Upper lobe of right lung (tissue), 1 donor: ENCODE measurements around the gene NOC2L. TPM values are rescaled to one million over a fixed set of nuclear protein-coding genes. Genes with fewer than 3 reads are reported as not detected.
A peak's percentile ranks its signal among the peaks of the same experiment; 100 is the strongest.

Experiments
- ATAC-seq: fragments of 200-7000 bp; cut with Tn5 transposase; one replicate; pipeline ENCODE4 v1.9.1; 2020; ENCODE audit warnings: mild to moderate bottlenecking, moderate library complexity
- DNase-seq: peaks from one replicate; pipeline ENCODE4 v3.0.0-alpha.2; 2020
- H3K27ac ChIP-seq: fragments of 200-600 bp; one replicate; pipeline ENCODE4 v1.8.0; 2022
- H3K27me3 ChIP-seq: fragments of 200-600 bp; one replicate; pipeline ENCODE4 v1.8.0; 2022; ENCODE audit warnings: mild to moderate bottlenecking
- H3K36me3 ChIP-seq: fragments of 200-600 bp; one replicate; pipeline ENCODE4 v1.8.0; 2022
- H3K4me1 ChIP-seq: fragments of 200-600 bp; one replicate; pipeline ENCODE4 v1.8.0; 2022
- H3K4me3 ChIP-seq: fragments of 200-600 bp; one replicate; pipeline ENCODE4 v1.8.0; 2022; ENCODE audit warnings: mild to moderate bottlenecking
- H3K9me3 ChIP-seq: fragments of 200-600 bp; one replicate; pipeline ENCODE4 v1.8.0; 2022
- CTCF ChIP-seq: fragments of 200-600 bp; IDR thresholded peaks from one replicate; pipeline ENCODE4 v1.8.0; 2022; ENCODE audit warnings: antibody characterized with exemption
- intact Hi-C: fragments of 100-400 bp; cut with DNase I; formaldehyde crosslinking; loops from one replicate; pipeline ENCODE4 v1.11.0; 2022
- total RNA-seq: library from RNA; stranded (reverse); fragmentation: NEBNext Ultra II Directional; extraction: Animal tissue kit (Norgen Biotek cat#: 25700); gene quantifications from one replicate; pipeline ENCODE4 v1.2.1, GENCODE V29; 2021
- donor health status: DM: no; HTN: yes; CAD: no; lungs with severe emphysema.

The NOC2L gene
- total RNA-seq, 1 donor from 2014 or later = 54.5 TPM

DNA sequence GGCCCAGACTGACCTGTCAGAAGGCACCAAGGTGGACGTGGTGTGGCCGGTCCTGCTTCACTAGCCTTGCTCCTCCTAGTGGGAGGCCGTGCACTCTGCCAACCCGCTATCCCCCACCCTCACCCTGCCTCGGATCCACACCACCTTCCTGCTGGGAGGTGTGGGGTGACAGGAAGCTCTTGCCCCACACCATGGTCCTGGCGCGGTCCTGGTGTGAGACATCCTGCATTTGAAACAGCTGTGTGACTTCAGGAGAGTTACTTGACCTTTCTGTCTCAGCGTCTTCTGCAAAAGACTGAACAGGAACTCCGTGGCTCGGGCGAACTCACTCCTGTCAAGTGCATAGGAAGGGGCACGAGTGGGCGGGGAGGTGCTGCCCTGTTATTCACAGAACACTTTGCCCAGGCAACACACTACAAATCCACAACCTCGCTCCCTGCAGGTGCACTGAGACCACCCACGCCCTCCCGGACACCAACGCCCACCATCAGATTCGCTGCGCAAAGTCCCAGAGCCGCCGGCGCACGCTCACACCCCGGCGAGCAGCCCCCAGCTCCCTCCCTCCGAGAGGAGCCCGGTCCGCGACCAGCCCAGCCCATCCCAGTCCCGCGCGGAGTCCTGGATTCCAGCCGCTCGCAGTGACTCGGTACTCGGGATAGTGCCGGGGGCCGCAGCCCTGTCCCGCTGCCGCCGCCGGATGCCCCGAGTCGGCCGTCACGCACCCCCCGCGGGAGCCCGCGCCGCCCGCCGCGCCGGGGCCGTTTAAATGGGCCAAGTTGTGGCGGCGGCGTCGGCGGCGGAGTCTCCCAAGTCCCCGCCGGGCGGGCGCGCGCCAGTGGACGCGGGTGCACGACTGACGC lies 35.7 kb downstream of the NOC2L start, which contains the start of gene SAMD11:
TSS of gene SAMD11 (plus strand) at position 793 of the 860 bp plus-strand sequence. CDS start 509 bp downstream, outside the sequence.
- intact Hi-C loops = no loop called here
- H3K36me3 ChIP-seq = no peaks in the 10 kb centered on the region
- DNase-seq = peak; percentile 90
- peak; percentile 74 for ATAC-seq
- TF ChIP-seq CTCF = no peak
- no peaks in the 10 kb centered on the region for H3K9me3 ChIP-seq
- peaks cover 83% of the 10 kb centered on the region for H3K27me3 ChIP-seq
- no peak within 1 kb of the TSS for H3K27ac ChIP-seq
- H3K4me3 ChIP-seq = peak within 1 kb of the TSS; percentile 44
- peaks cover 33% of the 10 kb centered on the region for H3K4me1 ChIP-seq

DNA sequence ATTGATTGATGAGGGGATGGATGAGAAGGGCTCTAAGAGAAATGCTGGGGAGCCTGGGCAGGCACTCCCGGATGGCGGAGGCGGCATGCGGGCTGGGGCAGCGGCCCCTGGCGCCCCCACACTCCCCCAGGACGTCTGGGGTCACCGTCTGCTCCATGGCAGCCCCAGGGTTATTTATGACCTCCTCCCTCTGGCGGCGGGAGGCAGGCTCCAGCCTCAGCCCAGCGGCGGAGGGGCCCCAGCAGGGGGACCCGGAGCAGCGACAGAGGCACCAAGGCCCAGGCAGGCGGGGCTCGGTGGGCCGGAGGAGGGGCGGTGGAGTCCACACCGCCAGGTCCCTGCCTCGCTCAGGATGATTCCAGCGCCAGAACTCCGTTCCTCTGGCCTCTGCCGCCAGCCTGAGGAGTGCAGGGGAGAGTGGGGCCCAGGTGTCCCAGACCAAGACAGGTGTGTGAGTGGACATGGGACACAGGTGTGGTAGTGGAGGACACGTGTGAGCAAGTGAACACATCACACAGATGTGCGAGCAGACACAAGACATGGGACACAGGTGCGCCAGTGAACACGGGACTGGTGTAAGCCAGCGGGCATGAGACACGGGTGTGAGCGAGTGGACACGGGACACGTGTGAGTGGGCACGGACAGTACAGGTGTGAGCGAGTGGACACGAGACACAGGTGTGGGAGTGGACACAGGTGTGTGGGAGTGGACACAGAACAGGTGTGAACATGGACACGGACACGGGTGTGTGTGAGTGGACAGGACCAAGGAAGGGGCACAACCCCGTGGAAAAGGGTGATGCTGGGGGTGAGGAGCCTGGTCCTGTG lies 37.8 kb downstream of the NOC2L start:
- DNase-seq (peak; percentile 80), ATAC-seq (peak; percentile 71)
- peak; percentile 52 for TF ChIP-seq CTCF
- H3K4me3 ChIP-seq = no peak overlapping the region
- no peaks in the 10 kb centered on the region for H3K36me3 ChIP-seq
- peaks cover 85% of the 10 kb centered on the region for H3K27me3 ChIP-seq
- no peak overlapping the region for H3K27ac ChIP-seq
- intact Hi-C loops = no loop called here
- H3K4me1 ChIP-seq = peaks cover 38% of the 10 kb centered on the region
- H3K9me3 ChIP-seq = no peaks in the 10 kb centered on the region

GRCh38 chr1:920521-920920 lies 38.5 kb downstream of the NOC2L start:
- H3K4me3 ChIP-seq = no peak overlapping the region
- TF ChIP-seq CTCF = no peak
- intact Hi-C loops = no loop called here
- H3K4me1 ChIP-seq = peaks cover 33% of the 10 kb centered on the region
- DNase-seq = no peak
- ATAC-seq = no peak
- peaks cover 85% of the 10 kb centered on the region for H3K27me3 ChIP-seq
- H3K36me3 ChIP-seq = no peaks in the 10 kb centered on the region
- no peaks in the 10 kb centered on the region for H3K9me3 ChIP-seq
- no peak overlapping the region for H3K27ac ChIP-seq

DNA sequence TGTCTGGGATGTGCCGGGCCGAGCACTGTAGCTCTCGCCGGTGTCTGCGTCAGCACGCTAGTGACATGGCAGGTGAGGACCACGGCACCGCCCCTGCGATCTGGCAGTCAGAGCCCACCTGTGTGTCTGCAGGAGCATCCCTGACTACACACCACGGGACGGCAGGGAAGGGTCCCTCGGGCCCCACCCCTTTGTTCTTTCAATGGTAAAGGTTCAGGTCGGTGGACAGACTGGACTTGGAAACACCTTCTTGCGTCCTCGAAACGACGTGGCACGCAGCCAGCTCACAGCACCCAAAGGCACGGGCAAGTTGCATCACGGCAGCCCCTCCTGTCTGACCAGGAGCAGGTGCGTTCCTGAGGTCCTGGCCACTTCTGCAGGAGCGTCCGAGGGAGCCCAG lies 39.0 kb downstream of the NOC2L start:
- intact Hi-C loops = no loop called here
- no peak overlapping the region for H3K4me3 ChIP-seq
- no peaks in the 10 kb centered on the region for H3K9me3 ChIP-seq
- H3K4me1 ChIP-seq = peaks cover 30% of the 10 kb centered on the region
- DNase-seq = peak; percentile 84
- ATAC-seq = no peak
- no peak overlapping the region for H3K27ac ChIP-seq
- no peaks in the 10 kb centered on the region for H3K36me3 ChIP-seq
- TF ChIP-seq CTCF = no peak
- H3K27me3 ChIP-seq = peaks cover 87% of the 10 kb centered on the region

DNA sequence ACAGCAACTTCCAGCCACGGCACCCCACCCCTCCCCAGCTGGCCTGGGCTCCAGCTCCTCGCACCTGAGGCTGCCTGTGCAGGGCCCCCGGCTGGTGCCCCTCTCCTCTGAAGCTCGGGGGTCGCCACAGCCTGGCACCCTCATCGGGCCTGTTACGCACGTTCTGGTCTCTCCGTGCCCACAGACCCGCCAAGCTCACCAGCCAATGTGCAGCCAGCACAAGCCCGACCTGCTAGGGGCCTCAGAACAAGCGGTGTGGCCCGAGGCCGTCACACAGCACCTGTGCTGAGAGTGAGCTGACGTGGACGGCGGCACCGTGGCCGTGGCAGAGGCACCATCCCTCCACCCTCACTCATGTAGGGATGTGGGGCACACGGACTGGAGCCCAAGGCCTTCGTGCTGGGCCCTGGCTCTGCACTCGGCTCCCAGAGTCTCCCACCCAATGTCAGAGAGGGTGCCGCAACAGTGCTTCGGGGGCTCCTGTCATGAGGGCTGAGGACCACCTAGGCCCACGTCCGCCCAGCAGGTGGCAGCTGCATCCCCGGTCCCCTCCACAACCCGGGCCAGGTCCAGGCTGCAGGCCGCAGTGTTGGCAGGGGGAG lies 39.7 kb downstream of the NOC2L start:
- Histone ChIP-seq H3K27ac (no peak overlapping the region), H3K9me3 (no peaks in the 10 kb centered on the region), H3K36me3 (no peaks in the 10 kb centered on the region), H3K4me1 (peaks cover 24% of the 10 kb centered on the region), H3K4me3 (no peak overlapping the region), H3K27me3 (peaks cover 87% of the 10 kb centered on the region)
- intact Hi-C loops = no loop called here
- DNase-seq (no peak), ATAC-seq (no peak)
- TF ChIP-seq CTCF = no peak
